Midbrain (tissue), 1 donor: ENCODE data around the gene CERK.
A peak's percentile ranks its signal among the peaks of the same experiment; 100 is the strongest.

ENCODE experiments used
- DNase-seq: peaks from one replicate; lab custom pipeline; 2025; lab: John Stamatoyannopoulos, UW

Gene CERK

DNA sequence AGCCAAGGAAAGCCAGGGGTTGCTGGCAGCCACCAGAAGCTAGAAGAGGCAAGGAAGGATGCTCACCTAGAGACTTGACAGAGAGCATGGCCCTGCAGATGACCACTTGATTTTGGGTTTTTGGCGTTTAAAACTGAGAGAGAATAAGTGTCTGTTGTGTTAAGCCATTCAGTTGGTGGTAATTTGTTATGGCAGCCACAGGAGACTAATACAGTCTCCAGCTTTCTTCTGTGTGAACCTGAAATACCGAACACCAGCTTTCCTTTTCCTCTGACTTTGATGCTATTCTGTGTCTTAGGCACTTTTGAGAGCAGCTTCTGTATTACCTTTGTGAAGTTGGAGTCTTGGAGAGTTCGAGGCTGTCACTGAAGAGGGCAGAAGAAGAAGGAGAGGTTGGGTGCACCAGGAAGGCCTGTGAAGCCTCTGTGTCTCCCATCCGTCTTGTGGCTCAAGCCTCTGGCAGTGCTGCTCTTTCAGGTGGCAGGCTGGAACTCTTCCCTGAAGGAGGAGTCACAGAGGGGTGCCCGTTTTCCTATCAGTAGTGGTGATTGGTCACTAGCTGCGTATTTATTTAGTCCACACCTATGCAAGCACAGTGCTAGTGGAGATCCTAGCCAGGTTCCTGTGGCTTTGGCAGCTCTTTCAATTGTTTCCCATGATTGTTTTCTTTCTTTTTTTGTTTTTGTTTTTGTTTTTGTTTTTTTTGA, 26.9 kb upstream of the CERK start:
- DNase-seq, result no peak

DNA sequence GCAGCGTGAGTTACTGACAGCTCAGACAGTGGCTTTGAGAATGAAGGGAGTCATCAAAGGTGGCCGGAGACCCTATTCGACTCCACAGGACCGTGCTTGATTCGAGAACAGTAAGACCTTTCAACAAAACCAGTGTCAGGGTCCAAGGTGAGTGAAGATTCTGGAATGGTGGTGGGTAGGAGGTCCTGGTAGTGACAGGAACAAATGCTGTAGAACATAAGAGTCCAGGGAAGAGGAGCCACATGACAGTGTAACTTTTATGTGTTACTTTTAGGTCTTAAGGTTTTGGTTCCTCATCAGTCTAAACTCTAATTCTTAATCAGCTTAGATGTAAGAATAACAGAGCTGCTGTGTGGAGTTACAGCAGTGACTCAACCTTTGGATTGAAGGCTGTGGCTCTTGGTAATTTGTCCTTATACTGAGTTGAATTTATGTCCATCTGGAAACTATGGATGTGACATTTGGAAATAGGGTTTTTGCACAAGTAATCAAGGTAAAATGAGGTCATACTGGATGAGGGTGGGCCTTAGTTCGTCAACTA, 26.2 kb upstream of the CERK start:
- DNase-seq, result no peak

GRCh38 chr22:46763051-46763705, 25.1 kb upstream of the CERK start:
- no peak for DNase-seq

DNA sequence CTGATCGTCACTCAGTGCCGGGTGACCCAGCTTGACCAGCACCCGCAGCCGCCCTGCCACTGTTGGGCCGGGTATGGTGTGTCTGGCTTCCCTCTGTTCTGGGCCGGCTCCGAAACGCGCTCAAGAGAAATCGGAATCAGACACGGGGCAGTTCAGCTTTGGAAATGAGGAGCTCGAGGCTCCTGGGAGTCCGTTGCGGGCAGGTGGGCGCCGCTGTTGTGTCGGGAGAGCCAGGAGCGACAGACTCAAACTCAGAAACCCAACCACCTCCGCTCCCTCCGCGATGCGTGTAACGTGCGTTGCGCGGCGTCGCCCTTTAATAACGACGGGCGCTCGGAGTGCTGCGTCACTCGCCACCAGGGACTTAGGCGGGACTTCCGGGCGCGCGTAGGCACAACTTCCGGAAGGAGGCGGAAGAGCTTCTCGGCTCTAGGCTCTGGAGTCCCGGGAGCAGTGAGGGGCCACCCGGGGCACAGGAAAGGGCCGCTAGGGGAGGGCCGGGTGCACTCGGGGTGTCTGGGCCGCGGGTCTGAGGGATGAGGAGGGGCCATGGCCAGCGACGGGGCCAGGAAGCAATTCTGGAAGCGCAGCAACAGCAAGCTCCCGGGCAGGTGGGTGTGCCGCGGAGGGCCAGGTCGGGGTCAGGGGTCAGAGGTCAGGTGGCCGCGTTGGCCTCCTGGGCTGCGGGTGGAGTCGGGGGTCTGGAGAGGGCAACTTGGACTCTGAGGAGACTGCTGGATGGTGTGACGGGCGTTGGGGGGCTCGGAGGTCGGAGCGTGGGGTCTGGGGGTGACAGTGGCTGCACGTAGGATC, 24.4 kb upstream of the CERK start, which contains the start of gene TBC1D22A:
TSS of gene TBC1D22A (plus strand) at position 413 of the 813 bp plus-strand sequence. CDS start at position 550, 137 bp downstream.
- peak; percentile 96 for DNase-seq

DNA sequence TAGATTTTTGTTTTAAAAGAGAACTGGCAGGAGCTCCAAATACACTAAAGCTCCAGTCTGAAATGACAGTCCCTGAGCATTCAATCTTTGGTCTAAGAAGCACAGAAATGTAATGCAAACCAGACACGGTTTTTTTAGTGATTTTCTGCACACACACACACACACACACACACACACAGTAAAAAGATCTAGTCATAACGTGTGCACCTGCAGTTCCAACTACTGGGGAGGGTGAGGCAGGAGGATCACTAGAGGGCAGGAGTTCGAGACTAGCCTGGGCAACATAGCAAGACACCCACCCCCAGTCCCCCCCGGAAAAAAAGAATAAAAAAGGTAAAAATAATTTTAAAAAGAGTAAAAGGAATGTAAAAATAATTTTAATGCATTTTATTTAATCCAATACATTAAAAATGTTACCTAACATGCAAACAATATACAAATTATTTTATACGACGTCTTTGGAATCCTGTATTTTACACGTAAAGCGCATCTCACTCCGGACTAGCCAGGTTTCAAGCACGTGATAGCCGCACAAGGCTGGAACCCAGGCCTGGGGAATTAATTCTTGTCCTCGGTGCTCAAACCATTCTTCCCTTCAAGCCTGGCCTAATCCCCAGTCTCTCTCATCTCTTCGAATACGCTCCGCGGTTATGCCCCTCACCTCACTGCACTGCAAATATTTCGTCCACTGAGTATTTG, 23.6 kb upstream of the CERK start:
- DNase-seq, result no peak

DNA sequence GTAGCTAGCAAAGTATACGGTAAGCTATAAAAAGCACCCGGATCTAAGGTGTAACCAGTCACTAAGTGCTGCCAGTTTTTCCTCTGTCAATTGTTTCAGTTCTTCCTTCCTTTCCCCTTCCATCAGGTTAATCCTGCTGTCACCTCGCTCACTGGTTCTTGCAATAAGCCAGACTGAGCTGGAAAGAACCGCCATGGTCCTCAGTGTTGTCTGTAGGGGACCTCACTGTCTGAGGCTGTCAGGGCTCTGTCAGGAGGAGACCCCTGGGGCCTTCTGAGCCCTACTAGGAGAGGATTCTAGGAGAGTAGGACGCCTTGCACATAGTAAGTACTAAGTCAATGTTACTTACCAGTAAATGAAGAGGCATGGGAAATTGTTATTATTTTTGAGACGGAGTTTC, 23.0 kb upstream of the CERK start:
- no peak for DNase-seq

- DNase-seq, result peak; percentile 57
These were observed 20.8 kb upstream of the CERK start for GRCh38 chr22:46758867-46759290.

DNA sequence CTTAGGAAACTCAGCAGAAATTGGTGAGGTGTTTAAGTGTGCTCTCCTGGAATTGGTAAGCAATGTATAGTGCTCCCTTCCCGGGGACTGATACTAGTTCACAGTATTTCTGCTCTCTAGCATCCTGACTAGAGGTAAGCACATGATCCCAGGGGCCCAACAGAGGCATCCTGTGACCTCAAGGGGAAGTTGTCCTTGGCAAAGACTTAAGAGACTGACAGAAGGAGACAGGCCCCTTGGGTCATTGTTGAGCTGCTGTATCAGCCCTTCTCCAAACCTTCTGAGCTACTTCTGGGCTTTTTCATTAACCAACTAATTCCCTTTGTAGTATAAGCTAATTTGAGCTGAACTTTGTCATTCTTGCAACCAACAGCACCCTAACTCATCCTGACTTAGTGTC, 20.1 kb upstream of the CERK start:
- no peak for DNase-seq

DNA sequence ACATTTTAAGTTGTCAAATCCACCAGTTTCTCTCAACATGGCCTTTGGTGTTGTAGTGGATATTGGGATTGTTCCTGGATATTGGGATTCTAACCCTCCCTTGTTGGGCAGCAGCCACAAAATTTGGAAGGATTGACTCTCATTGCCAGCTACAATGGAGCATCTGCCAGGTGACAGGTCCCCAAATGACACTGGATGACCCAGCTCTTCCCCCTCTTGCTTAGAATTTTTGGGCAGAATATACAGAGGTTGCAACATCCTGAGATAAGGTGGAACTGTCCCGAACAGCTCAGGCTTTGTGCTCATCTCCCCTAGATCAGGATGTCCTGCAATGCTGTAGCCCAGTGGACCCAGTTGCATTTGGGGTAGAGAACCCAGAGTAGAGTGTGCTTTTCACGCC, 19.1 kb upstream of the CERK start:
- no peak for DNase-seq

DNA sequence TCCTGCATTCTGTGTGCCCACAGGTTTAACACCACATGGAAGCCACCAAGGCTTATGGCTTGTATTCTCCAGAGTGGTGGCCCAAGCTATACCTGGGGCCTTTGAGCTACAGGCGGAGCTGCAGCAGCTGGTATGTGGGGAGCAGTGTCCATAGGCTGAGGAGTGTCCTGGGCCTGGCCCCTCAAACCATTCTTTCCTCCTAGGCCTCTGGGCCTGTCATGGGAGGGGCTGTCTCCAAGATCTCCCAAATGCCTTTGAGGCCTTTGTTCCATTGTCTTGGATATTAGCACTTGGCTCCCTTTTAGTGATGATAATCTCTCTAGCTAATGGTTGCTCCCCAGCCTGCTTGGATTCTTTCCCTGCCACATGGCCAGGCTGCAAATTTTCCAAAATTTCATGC, 18.0 kb upstream of the CERK start:
- DNase-seq, result no peak

DNA sequence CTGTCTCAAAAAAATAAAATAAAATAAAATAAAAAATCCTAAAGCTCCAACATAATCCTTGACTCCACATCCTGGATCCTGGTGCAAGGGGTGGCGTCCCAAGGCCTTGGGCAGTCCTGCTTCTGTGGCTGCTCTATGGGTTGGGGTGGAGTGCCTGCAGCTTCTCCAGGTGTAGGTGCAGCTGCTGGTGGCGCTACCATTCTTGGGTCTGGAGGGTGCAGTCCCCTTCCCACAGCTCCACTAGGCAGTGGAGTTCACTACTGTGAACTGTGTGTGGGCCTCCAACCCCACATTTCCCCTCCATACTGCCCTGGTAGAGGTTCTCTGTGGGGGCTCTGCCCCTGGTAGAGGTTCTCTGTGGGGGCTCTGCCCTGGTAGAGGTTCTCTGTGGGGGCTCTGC, 17.5 kb upstream of the CERK start:
- no peak for DNase-seq

DNA sequence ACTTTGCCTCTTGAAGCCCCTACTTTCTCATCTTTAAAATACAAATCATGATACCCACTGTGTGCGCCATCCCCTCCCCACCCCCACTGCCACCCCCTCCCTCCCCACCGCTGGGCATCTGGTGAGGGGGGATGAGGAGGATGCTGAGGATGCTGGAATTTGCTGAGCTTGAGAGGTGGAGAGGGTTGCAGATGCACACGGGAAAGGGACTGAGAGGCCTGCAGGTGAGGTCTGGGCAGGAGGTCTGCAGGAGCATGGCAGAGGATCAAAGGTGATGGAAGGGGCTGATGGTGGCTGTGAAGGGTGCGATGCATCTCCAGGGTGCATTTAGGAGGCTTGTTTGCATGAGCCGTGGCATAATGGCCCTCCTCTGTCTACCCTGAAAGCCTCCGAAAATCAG, 16.8 kb upstream of the CERK start:
- no peak for DNase-seq

DNA sequence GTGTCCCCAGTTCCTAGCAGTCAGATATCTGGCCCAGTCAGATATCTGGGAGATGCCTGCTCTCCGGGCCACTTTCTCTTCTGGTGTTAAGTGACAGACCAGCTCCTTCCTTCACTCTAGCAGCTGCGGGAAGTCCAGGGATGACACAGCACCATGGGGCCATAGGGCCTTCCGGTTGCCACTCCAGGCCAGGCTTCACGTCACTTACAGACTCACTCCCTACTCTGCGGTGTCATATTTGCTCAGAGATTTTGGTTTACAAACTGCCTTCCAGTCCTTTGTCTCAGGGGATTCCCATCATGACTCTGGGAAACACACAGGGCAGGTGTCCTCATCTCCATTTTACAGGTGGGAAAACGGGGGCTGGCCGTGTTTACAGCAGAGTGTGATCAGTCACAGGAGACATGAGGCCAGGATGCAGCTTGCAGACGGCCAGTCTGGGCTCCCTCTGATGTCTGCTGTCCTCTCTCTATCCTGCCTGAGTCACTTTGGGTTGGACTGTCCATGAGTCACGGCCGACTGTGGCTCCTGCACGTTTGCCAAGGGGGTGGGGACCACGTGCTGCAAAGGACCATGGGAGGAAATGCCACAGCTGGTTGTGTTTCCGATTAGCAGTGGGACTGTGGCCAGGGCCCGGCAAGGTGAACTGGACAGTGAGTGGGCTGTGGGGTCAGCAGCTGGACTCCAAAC, 16.2 kb upstream of the CERK start:
- DNase-seq, result no peak

DNA sequence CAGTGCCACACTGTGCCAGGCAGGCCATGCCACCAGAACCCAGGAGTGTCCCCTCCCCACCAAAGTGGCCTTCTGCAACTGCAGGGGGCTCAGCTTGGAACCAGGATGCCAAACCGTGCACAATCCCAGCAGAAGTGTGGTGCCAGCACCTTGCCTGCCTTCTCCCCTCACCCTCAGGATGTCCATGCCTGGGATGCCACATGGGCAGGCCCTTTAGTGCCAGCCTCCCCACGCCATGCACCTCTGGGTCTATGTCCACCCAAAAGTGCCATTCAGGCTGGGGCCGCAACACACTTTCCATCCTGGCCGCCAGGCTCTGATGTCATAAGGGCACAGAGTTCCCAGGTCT, 15.7 kb upstream of the CERK start:
- no peak for DNase-seq

DNA sequence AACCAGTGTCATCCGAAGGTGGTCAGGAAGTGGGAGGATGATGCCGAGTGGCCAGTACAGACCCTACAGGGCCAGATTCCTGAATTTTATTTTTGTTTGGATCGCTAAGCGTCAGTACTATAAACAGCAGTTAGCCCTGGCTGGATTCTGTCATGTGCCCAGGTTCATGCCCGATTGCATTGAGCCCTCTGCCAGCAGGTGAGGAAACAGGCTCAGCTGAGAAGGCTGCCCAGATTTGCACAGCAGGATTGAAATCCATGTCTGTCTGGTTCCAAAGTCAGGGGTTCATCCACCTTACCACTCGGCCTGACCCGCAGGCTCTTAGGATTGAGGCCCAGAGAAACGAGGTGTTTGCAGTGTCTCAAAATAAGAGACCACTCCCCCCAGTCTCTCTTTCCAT, 15.3 kb upstream of the CERK start:
- DNase-seq, result no peak

- DNase-seq, result no peak
These were observed 14.9 kb upstream of the CERK start for GRCh38 chr22:46752988-46753310.

GRCh38 chr22:46752286-46752987, 14.4 kb upstream of the CERK start:
- no peak for DNase-seq

DNA sequence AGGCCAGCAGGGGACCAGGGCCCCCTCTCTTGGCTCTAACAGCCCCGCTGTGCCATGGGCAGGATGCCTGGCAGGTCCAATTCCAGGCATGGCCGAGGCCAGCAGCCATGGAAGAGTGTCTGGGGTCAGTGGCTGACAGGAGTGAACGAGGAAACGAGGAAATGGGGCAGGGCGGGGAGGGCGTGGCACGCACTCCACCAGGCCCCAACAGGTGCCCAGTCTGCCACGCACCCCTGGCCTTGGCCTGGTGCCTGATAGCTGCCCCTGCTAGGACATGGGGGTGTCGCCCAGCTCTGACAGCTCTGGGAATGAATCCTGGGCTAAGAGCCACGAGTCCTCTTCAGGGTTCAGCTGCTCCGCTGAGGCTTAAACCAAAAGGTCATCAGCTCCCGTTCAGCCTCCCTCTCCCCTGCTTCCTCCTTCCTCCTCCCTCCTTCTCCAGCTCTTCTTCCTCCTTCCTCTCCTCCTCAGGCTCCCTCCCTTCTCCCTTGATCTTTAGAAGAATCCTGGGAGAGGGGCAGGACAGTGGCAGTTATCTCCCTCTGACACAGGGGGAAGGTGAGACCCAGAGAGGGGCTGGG, 12.9 kb upstream of the CERK start:
- no peak for DNase-seq

- no peak for DNase-seq
These were observed 12.4 kb upstream of the CERK start for GRCh38 chr22:46750530-46750800.

GRCh38 chr22:46749682-46750529, 11.9 kb upstream of the CERK start:
- DNase-seq, result no peak
